ENCODE measurements around the gene EML6. TPM values are rescaled to one million over a fixed set of nuclear protein-coding genes. Genes with fewer than 3 reads are reported as not detected.
A peak's percentile ranks its signal among the peaks of the same experiment; 100 is the strongest.

Gene EML6
- total and polyA plus RNA-seq, 2 of the 13 experiments (the other 11 are each of a cell fraction or from before 2014, with no cell fraction given) = 17.2 to 32.4 TPM

GRCh38 chr2:54723131-54723995 lies at the start of gene EML6 (continued):
- TF ChIP-seq, protein P1, sequence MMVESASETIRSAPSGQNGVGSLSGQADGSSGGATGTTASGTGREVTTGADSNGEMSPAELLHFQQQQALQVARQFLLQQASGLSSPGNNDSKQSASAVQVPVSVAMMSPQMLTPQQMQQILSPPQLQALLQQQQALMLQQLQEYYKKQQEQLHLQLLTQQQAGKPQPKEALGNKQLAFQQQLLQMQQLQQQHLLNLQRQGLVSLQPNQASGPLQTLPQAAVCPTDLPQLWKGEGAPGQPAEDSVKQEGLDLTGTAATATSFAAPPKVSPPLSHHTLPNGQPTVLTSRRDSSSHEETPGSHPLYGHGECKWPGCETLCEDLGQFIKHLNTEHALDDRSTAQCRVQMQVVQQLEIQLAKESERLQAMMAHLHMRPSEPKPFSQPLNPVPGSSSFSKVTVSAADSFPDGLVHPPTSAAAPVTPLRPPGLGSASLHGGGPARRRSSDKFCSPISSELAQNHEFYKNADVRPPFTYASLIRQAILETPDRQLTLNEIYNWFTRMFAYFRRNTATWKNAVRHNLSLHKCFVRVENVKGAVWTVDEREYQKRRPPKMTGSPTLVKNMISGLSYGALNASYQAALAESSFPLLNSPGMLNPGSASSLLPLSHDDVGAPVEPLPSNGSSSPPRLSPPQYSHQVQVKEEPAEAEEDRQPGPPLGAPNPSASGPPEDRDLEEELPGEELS (CRISPR knock-in tag; IDR thresholded peaks at IDR 0.05) = peak; percentile 53; the same call in 1 of the 2 replicates
- TF ChIP-seq SMAD1 (CRISPR knock-in tag; IDR thresholded peaks at IDR 0.05; ENCODE audit: borderline replicate concordance, low read depth) (peak; percentile 70; the same call in 1 of the 2 replicates), HNF1B (CRISPR knock-in tag; IDR thresholded peaks at IDR 0.05) (peak; percentile 97), ZBED4 (CRISPR knock-in tag; IDR thresholded peaks at IDR 0.05; ENCODE audit: borderline replicate concordance) (no peak), ZNF20 (CRISPR knock-in tag; IDR thresholded peaks at IDR 0.05) (peak; percentile 61; the same call in 1 of the 2 replicates), MYC (CRISPR knock-in tag; IDR thresholded peaks at IDR 0.05; ENCODE audit: borderline replicate concordance) (peak; percentile 78), WIZ (CRISPR knock-in tag; IDR thresholded peaks at IDR 0.05) (peak; percentile 49), PPARG (CRISPR knock-in tag; conservative IDR thresholded peaks at IDR 0.05) (peak; percentile 51; the same call in 1 of the 2 replicates), SETDB1 (CRISPR knock-in tag; IDR thresholded peaks at IDR 0.05; ENCODE audit: borderline replicate concordance) (no peak), ZNF564 (CRISPR knock-in tag; IDR thresholded peaks at IDR 0.05) (no peak), ZSCAN21 (CRISPR knock-in tag; IDR thresholded peaks at IDR 0.05; ENCODE audit: borderline replicate concordance) (peak; percentile 11; the same call in 1 of the 2 replicates), ARNTL (CRISPR knock-in tag; IDR thresholded peaks at IDR 0.05) (no peak; the same call in 1 of the 2 replicates)
- TF ChIP-seq, protein P2, sequence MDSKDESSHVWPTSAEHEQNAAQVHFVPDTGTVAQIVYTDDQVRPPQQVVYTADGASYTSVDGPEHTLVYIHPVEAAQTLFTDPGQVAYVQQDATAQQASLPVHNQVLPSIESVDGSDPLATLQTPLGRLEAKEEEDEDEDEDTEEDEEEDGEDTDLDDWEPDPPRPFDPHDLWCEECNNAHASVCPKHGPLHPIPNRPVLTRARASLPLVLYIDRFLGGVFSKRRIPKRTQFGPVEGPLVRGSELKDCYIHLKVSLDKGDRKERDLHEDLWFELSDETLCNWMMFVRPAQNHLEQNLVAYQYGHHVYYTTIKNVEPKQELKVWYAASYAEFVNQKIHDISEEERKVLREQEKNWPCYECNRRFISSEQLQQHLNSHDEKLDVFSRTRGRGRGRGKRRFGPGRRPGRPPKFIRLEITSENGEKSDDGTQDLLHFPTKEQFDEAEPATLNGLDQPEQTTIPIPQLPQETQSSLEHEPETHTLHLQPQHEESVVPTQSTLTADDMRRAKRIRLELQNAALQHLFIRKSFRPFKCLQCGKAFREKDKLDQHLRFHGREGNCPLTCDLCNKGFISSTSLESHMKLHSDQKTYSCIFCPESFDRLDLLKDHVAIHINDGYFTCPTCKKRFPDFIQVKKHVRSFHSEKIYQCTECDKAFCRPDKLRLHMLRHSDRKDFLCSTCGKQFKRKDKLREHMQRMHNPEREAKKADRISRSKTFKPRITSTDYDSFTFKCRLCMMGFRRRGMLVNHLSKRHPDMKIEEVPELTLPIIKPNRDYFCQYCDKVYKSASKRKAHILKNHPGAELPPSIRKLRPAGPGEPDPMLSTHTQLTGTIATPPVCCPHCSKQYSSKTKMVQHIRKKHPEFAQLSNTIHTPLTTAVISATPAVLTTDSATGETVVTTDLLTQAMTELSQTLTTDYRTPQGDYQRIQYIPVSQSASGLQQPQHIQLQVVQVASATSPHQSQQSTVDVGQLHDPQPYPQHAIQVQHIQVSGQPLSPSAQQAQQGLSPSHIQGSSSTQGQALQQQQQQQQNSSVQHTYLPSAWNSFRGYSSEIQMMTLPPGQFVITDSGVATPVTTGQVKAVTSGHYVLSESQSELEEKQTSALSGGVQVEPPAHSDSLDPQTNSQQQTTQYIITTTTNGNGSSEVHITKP (CRISPR knock-in tag; IDR thresholded peaks at IDR 0.05; ENCODE audit: low read depth) = peak; percentile 94
- TF ChIP-seq, protein P3, sequence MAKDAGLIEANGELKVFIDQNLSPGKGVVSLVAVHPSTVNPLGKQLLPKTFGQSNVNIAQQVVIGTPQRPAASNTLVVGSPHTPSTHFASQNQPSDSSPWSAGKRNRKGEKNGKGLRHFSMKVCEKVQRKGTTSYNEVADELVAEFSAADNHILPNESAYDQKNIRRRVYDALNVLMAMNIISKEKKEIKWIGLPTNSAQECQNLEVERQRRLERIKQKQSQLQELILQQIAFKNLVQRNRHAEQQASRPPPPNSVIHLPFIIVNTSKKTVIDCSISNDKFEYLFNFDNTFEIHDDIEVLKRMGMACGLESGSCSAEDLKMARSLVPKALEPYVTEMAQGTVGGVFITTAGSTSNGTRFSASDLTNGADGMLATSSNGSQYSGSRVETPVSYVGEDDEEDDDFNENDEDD (CRISPR knock-in tag; IDR thresholded peaks at IDR 0.05; ENCODE audit: borderline replicate concordance) = peak; percentile 71; the same call in 1 of the 2 replicates
